NCI-H69 (cell line): ENCODE measurements around the gene LRIG2.

Experiments
- DNase-seq: peaks from one replicate; lab custom pipeline; 2025; lab: John Stamatoyannopoulos, UW

Gene LRIG2

GRCh38 chr1:113168946-113169345 is 95.9 kb downstream of the LRIG2 start:
- DNase-seq: no peak

GRCh38 chr1:113169591-113169990 is 96.6 kb downstream of the LRIG2 start:
- no peak for DNase-seq

- no peak for DNase-seq
Observed at GRCh38 chr1:113170519-113170918, 97.5 kb downstream of the LRIG2 start.

GRCh38 chr1:113178106-113178505 is 105.1 kb downstream of the LRIG2 start:
- no peak for DNase-seq

GRCh38 chr1:113178522-113178921 is 105.5 kb downstream of the LRIG2 start:
- no peak for DNase-seq
